HCT116 (cell line): Measurements from ENCODE around the gene TMTC4. TPM values are rescaled to one million over a fixed set of nuclear protein-coding genes. Genes with fewer than 3 reads are reported as not detected.

Experiments used
- ATAC-seq: fragments of 200-7000 bp; cut with Tn5 transposase; 2 replicates; pipeline ENCODE4 v1.9.1; 2020; ENCODE audit warnings: mild to moderate bottlenecking, moderate library complexity
- BruUV-seq: library from RNA; stranded (reverse); fragments of 400-500 nt; replicated peaks from 2 replicates; lab custom pipeline; 2021; lab: Mats Ljungman, UMichigan
- CTCF ChIA-PET: fragments of 300-600 bp; sonication (Branson Sonifier 250); formaldehyde crosslinking; loops from one replicate; lab custom pipeline; 2021; ENCODE audit warnings: antibody characterized with exemption; lab: Charles Lee
- POLR2A ChIA-PET: fragments of 300-600, 350-600 bp; sonication (Branson Sonifier 250); formaldehyde crosslinking; loops from one replicate; lab custom pipeline; 2021; ENCODE audit warnings: antibody characterized with exemption; lab: Charles Lee
- RAD21 ChIA-PET, 2 experiments: fragments of 300-600 bp; sonication (Branson Sonifier 250); formaldehyde crosslinking; loops; one replicate each; lab custom pipeline; 2023; ENCODE audit warnings: low total read pairs in 2 of 2; ENCODE audit not compliant: uncharacterized antibody in 2 of 2, unreplicated experiment in 2 of 2, low non-redundant PET in 1 of 2; lab: Charles Lee
- DNase-seq: peaks from one replicate; pipeline ENCODE4 v3.0.0-alpha.2; 2010; ENCODE audit warnings: low read depth, low spot score
- H2AFZ ChIP-seq: fragments of 200-600 bp; shearing (Covaris generic), sonication (generic); 2 replicates; pipeline ENCODE4 v1.6.1; 2017; ENCODE audit warnings: low read depth, mixed run types, mixed read lengths, antibody characterized with exemption, low read length; ENCODE audit not compliant: poor library complexity, severe bottlenecking
- H3K27ac ChIP-seq: 2 replicates; pipeline ENCODE4 v1.5.1; 2012; ENCODE audit warnings: low read depth, low read length
- H3K27me3 ChIP-seq: fragments of 200-600 bp; sonication (generic); 2 replicates; pipeline ENCODE4 v1.6.1; 2016; ENCODE audit warnings: mixed run types, low read length, mixed read lengths; ENCODE audit not compliant: insufficient read depth
- H3K36me3 ChIP-seq, 2 experiments: fragments of 200-500 bp in 1 of 2; fragments of 200-600 bp in 1 of 2; sonication (Bioruptor generic) in 1 of 2; sonication (generic) in 1 of 2; 2 replicates each; pipeline versions ENCODE4 v1.5.1 to v1.6.1; 2014 to 2016; ENCODE audit warnings: low read length in 2 of 2, inconsistent platforms in 1 of 2, mixed read lengths in 1 of 2, mixed run types in 1 of 2; ENCODE audit not compliant: insufficient read depth in 2 of 2, control insufficient read depth in 1 of 2
- H3K4me1 ChIP-seq, 2 experiments: fragments of 200-600 bp in 1 of 2; sonication (generic) in 1 of 2; 2 replicates each; pipeline versions ENCODE4 v1.5.1 to v1.6.1; 2012 to 2017; ENCODE audit warnings: low read length in 2 of 2, inconsistent platforms in 1 of 2, mild to moderate bottlenecking in 1 of 2, mixed read lengths in 1 of 2, mixed run types in 1 of 2, moderate library complexity in 1 of 2; ENCODE audit not compliant: insufficient read depth in 2 of 2, control insufficient read depth in 1 of 2
- H3K4me2 ChIP-seq: fragments of 200-600 bp; sonication (generic); 2 replicates; pipeline ENCODE4 v1.6.1; 2017; ENCODE audit warnings: mixed run types, low read length, mixed read lengths
- H3K4me3 ChIP-seq, 2 experiments: fragments of 200-600 bp in 1 of 2; sonication (generic) in 1 of 2; replicated peaks in 1 of 2; 2 replicates each; pipeline ENCODE4 v1.5.1; 2011 to 2016; ENCODE audit warnings: low read length in 2 of 2, control low read depth in 1 of 2, low read depth in 1 of 2, mild to moderate bottlenecking in 1 of 2, mixed read lengths in 1 of 2, mixed run types in 1 of 2
- H3K79me2 ChIP-seq: fragments of 200-600 bp; sonication (generic); 2 replicates; pipeline ENCODE4 v1.6.1; 2017; ENCODE audit warnings: mild to moderate bottlenecking, mixed run types, low read length, moderate library complexity, mixed read lengths; ENCODE audit not compliant: insufficient read depth
- H3K9ac ChIP-seq: fragments of 200-600 bp; sonication (generic); 2 replicates; pipeline ENCODE4 v1.6.1; 2016; ENCODE audit warnings: low read length, mixed read lengths
- H3K9me2 ChIP-seq: fragments of 200-600 bp; sonication (generic), shearing (Covaris generic); 2 replicates; pipeline ENCODE4 v1.6.1; 2017; ENCODE audit warnings: mixed run types, mild to moderate bottlenecking, moderate library complexity; ENCODE audit not compliant: insufficient read depth
- H3K9me3 ChIP-seq, 2 experiments: fragments of 200-500 bp in 1 of 2; fragments of 200-600 bp in 1 of 2; sonication (Bioruptor generic) in 1 of 2; sonication (generic) in 1 of 2; 2 replicates each; pipeline ENCODE4 v1.6.1; 2014 to 2017; ENCODE audit warnings: low read length in 2 of 2, mixed read lengths in 2 of 2, inconsistent platforms in 1 of 2, low read depth in 1 of 2, mild to moderate bottlenecking in 1 of 2, mixed run types in 1 of 2, moderate library complexity in 1 of 2; ENCODE audit not compliant: control insufficient read depth in 1 of 2, insufficient read depth in 1 of 2
- H4K20me1 ChIP-seq: fragments of 200-600 bp; sonication (generic), shearing (Covaris generic); 2 replicates; pipeline ENCODE4 v1.6.1; 2017; ENCODE audit warnings: mixed run types, mild to moderate bottlenecking, moderate library complexity; ENCODE audit not compliant: insufficient read depth
- ELF1 ChIP-seq: IDR thresholded peaks from 2 replicates; pipeline ENCODE4 v1.6.1; 2012; ENCODE audit warnings: low read depth, borderline replicate concordance
- EZH2 ChIP-seq: fragments of 200-600 bp; sonication (generic); IDR thresholded peaks from 2 replicates; pipeline ENCODE4 v1.6.1; 2017; ENCODE audit warnings: antibody characterized with exemption, mixed run types
- POLR2AphosphoS5 ChIP-seq: IDR thresholded peaks from 2 replicates; pipeline ENCODE4 v1.6.1; 2011; ENCODE audit warnings: mild to moderate bottlenecking, low read depth, low read length, moderate library complexity
- RAD21 ChIP-seq: IDR thresholded peaks from 2 replicates; pipeline ENCODE4 v1.6.1; 2012; ENCODE audit warnings: low read depth, mild to moderate bottlenecking
- SRF ChIP-seq: IDR thresholded peaks from 2 replicates; pipeline ENCODE4 v1.6.1; 2012; ENCODE audit warnings: low read depth
- TCF7L2 ChIP-seq: IDR thresholded peaks from 2 replicates; pipeline ENCODE4 v1.7.0; 2011; ENCODE audit warnings: borderline replicate concordance, inconsistent platforms; ENCODE audit not compliant: insufficient read depth, insufficient read length; ENCODE audit errors: extremely low read depth
- ZFX ChIP-seq: fragments of 450-650 bp; IDR thresholded peaks from 2 replicates; pipeline ENCODE4 v1.6.1; 2017
- intact Hi-C: fragments of 100-400 bp; cut with micrococcal nuclease; formaldehyde crosslinking; loops from 2 replicates; pipeline ENCODE4 v1.10.0; 2022
- total RNA-seq: library from RNA; stranded (reverse); gene quantifications from one replicate; pipeline ENCODE4 v1.2.1, GENCODE V29; 2021; ENCODE audit not compliant: unreplicated experiment
- TF ChIP-seq, protein P1 (sequence below): IDR thresholded peaks from 2 replicates; pipeline ENCODE4 v1.6.1; 2012
- TF ChIP-seq, protein P2 (sequence below): IDR thresholded peaks from 2 replicates; pipeline ENCODE4 v1.6.1; 2011; ENCODE audit warnings: mild to moderate bottlenecking, low read length, moderate library complexity; ENCODE audit not compliant: insufficient replicate concordance; ENCODE audit errors: extremely low read depth

The TMTC4 gene
- total RNA-seq, 1 experiment from 2014 or later = 23.6 TPM

DNA sequence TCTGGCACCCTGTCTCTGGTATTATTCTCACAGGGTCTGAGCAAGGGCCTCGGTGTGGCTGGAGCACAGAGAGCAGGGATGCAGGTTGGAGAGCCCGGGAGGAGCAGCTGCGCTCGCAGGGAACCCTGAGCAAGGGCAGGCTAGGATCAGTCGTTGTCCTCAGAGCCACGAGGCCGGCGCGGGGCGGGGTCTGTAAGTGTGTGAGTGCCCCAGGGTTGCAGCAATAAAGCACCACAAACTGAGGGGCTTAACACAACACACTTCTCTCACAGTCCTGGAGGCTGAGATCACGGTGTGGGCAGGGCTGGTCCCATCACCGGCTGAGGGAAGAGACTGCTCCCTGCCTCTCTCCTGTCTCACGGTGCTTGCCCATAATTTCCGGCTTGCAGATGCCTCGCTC is 47.5 kb downstream of the TMTC4 start:
- BruUV-seq = no TSS peak
- H2AFZ ChIP-seq = no peak overlapping the region
- ChIA-PET CTCF (no interaction called here), RAD21 (no interaction called here), POLR2A (no interaction called here)
- H3K9me2 ChIP-seq = no peaks in the 10 kb centered on the region
- H3K4me2 ChIP-seq = no peak overlapping the region
- H3K27me3 ChIP-seq = no peaks in the 10 kb centered on the region
- H3K36me3 ChIP-seq = peaks cover 2 to 14% of the 10 kb centered on the region in 2 experiments; a peak in 3 of 4 replicates
- no peaks in the 10 kb centered on the region for H3K4me1 ChIP-seq
- no peak overlapping the region for H3K4me3 ChIP-seq
- no peak overlapping the region for H3K27ac ChIP-seq
- DNase-seq (no peak), ATAC-seq (no peak)
- H3K79me2 ChIP-seq = no peaks in the 10 kb centered on the region
- TF ChIP-seq, protein P1, sequence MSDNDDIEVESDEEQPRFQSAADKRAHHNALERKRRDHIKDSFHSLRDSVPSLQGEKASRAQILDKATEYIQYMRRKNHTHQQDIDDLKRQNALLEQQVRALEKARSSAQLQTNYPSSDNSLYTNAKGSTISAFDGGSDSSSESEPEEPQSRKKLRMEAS = no peak
- no peak for TF ChIP-seq POLR2AphosphoS5
- TF ChIP-seq EZH2 = no peak
- TF ChIP-seq RAD21 = no peak
- no peak for TF ChIP-seq TCF7L2
- TF ChIP-seq SRF = no peak
- no peak for TF ChIP-seq ZFX
- no peak for TF ChIP-seq ELF1
- TF ChIP-seq, protein P2, sequence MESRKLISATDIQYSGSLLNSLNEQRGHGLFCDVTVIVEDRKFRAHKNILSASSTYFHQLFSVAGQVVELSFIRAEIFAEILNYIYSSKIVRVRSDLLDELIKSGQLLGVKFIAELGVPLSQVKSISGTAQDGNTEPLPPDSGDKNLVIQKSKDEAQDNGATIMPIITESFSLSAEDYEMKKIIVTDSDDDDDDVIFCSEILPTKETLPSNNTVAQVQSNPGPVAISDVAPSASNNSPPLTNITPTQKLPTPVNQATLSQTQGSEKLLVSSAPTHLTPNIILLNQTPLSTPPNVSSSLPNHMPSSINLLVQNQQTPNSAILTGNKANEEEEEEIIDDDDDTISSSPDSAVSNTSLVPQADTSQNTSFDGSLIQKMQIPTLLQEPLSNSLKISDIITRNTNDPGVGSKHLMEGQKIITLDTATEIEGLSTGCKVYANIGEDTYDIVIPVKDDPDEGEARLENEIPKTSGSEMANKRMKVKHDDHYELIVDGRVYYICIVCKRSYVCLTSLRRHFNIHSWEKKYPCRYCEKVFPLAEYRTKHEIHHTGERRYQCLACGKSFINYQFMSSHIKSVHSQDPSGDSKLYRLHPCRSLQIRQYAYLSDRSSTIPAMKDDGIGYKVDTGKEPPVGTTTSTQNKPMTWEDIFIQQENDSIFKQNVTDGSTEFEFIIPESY = no peak
- H3K9ac ChIP-seq = no peak overlapping the region
- H3K9me3 ChIP-seq = no peaks in the 10 kb centered on the region
- intact Hi-C loops = no loop called here
- no peaks in the 10 kb centered on the region for H4K20me1 ChIP-seq
